HG02973 (cell line): ENCODE results near the gene POU2F1.
"Not testable (repeated sequence)": the region's sequence is repeated elsewhere in the genome, so short reads cannot be mapped to it uniquely, and the experiment has no call there.

Source experiments
- ATAC-seq: cut with Tn5 transposase; IDR thresholded peaks from one replicate; pipeline ENCODE4 v1.9.1; 2021; ENCODE audit warnings: moderate library complexity; ENCODE audit not compliant: unreplicated experiment

POU2F1 gene

DNA sequence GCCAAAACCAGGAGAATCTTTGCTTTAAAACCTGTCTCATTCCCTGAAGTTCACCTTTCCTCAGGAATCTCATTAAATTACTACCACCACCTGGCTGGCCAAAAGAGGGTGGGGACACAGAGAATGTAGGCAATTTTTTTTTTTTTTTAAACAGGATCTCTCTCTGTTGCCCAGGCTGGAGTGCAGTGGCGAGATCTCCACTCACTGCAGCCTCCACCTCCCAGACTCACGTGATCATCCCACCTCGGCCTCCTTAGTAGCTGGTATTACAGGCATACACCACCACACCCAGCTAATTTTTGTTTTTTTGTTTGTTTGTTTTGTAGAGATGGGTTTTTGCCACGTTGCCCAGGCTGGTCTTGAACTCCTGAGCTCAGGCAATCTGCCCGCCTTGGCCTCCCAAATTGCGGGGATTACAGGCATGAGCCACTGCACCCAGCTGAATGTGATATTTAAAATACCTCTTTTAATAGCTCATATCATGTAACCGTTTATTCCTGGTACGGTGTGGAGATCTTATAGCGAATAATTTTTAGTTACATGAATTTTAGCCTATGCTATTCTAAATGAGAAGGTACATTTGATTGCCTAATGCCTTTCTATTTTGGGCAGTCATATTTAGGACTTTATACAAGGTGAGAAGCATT, 84.5 kb downstream of the POU2F1 start:
- no peak for ATAC-seq

DNA sequence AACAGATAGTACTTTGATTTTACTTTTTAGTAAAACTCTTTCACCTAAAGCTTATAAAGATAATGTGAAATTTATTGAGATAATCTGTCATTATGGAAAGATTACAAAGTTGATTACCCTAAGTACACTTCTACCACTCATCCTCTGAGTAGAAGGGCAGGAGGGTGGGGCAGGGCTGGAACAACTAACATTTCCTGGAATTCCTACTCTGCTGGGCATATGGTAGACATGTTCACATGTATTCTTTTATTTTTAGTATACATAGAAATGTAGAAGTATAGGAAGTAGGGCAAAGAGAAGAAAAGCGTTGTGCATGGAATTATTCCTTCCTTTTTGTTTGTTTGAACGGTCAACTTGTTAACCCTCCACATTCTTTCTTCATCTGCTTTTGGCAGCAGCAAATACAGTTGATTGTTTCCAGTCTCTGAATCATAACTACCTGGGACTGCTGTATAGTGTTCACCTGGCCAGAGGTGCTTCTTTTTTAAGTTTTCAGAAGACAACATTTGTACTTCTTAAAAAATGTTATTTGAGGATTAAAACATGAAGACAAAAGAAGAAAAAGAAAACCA, 85.1 kb downstream of the POU2F1 start:
- ATAC-seq = no peak

DNA sequence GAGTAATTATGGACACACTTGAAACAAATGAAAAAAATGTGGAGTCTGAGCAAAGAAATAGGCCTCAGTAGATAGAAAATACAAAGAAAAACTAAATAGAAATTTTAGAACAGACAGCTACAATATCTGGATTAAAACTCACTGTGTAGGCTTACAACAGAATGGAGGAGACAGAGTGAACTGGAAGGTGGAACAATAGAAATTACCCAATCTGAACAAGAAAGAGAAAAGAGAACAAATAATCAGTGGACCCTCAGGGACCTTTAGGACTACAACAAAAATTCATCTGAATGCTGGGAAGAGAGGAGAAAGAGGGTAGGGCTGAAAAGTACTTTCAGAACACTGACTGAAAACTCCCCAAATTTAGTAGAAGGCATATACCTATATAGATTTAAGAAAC, 90.0 kb downstream of the POU2F1 start:
- ATAC-seq = no peak

DNA sequence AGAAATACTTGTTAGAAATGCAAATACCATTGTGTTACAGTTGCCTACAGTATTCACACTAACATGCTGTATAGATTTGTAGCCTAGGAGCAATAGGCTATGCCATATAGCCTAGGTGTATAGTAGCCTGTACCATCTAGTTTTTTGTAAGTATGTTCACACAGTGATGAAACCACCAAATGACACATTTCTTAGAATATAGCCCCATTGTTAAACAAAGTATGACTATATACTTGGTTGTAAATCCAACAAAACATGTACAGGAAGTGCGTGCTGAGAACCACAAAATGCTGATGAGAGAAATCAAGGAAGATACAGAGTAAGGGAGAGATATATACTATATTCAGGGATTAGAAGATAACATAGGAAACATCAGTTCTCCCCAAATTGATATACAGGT, 92.2 kb downstream of the POU2F1 start:
- no peak for ATAC-seq

DNA sequence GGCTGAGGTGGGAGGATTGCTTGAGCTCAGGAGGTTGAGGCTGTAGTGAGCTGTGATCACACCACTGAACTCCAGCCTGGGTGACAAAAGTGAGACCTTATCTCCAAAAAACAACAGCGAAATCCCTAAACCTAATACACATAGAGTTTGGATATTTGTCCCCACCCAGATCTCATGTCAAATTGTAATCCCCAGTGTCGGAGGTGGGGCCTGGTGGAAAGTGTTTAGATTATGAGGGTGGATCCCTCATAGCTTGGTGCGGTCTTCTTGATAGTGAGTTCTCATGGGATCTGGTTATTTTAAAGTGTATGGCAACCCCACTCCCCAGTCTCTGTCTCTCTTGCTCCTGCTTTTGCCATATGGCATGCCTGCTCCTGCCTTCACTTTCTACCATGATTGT, 94.0 kb downstream of the POU2F1 start:
- ATAC-seq = no peak

DNA sequence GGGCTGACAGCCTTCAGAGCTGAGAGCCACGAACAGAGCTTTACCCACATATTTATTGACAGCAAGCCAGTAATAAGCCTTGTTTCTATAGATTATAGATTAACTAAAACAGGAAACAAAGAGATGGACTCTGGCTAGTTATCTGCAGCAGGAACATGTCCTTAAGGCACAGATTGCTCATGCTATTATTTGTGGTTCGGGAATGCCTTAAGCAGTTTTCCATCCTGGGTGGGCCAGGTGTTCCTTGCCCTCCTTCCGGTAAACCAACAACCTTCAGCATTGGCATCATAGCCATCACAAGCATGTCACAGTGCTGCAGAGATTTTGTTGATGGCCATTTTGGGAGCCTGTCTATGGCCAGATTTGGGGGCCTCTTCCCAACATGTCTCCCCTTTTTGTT, 96.8 kb downstream of the POU2F1 start:
- no peak for ATAC-seq

DNA sequence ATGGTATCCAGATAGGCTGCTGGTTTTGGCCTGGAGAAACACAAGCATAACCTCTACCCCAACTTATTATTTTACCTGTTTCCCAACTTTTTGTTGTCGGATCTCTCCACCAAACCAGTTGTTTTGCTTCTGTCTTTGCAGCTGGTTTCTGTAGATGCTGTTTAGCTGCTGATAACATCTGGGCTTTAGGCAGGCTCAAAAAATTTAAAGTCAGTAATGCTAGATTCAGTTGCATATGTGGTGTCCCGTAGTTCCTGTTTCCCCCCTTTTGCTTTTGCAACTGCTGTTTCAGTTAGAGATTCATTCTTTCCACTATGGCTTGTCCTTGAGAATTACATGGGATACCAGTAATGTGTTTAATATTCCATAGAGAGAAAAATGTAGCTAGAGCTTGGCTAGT, 98.5 kb downstream of the POU2F1 start:
- ATAC-seq = not testable (repeated sequence)

DNA sequence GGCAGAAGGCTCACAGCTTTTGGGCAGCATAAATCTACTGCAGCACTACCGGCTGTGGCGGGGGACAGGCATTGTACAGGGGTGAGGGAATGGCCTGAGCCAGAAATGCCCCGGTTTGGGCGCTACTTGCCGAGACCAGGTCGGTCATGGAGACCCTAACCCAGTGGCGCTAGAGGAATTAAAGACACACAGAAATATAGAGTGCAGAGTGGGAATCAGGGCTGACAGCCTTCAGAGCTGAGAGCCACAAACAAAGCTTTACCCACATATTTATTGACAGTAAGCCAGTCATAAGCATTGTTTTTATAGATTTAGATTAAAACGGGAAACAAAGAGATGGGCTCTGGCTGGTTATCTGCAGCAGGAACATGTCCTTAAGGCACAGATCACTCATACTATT, 101.8 kb downstream of the POU2F1 start:
- ATAC-seq = no peak

DNA sequence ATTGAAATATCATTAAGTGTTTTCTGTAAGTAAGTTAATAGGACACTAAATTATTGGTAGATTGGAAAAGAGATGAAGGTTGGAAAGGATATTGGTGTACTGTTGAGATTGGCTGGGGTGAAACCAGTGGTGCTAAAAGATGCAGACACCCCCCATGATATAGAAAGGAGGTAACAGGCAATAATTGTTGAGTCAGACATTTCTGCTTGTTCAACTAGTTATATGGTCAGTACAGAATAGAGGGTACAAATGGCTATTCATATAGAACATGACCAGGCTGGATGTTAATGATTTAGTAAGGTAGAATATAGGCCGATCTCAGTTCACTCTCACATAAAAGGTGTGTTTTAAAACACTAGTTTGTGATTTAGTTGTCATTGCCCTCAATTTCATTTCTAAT, 104.5 kb downstream of the POU2F1 start:
- ATAC-seq = no peak

DNA sequence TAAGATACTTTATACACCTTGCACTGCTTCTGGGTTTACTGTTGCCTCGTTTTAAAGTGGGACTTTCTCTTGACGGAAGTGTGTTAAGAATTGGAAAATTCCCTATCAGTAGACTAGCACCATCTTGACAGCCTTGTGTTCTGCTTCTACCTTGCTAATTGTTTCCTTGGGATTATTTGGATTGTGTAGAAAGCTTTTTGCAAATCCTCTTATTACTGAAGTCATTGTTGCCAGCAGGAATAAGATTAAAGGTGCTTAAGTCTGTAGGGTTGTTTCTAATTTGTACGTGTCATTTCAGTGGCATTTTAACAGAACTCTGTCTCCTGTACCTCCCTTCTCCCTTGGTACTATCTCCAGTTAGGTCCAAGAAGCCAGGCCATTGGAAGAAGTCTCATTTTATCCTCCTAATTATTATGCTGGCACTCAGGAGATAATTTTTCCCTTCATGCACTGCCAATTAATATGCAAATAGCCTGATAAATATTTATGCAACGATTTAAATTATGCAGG, 107.7 kb downstream of the POU2F1 start:
- ATAC-seq = no peak

DNA sequence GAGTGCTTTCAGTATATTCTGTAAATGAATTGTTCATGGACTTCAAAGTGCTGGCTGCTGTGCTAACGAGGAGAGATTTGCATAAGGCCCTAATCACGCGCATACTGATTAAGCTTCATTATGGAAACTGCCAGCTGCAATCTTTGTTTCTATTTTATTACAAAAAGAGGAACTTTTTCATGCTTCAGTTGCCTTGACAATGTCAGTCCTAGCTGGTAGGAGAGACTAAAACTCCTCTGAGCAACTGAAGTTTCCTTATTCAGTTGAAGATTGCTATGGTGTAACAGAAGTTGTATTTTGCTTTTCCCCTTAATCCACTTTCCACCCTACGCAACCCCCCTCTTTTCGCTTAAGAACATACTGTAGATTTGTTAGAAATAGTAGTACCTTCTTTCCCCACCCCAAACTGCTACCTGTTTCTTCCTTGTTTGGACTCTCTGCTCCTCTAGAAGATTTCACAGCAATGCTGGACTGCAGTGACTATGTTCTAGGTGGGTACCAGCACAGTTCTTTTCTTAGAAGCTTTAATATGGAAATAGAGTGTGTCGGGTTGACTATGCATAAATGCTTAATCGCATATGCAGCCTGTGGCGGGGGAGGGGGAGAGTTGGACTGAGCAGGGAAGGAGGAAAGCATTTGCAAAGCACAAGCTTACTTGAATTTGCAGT, 108.3 kb downstream of the POU2F1 start:
- ATAC-seq = peak; percentile 62

DNA sequence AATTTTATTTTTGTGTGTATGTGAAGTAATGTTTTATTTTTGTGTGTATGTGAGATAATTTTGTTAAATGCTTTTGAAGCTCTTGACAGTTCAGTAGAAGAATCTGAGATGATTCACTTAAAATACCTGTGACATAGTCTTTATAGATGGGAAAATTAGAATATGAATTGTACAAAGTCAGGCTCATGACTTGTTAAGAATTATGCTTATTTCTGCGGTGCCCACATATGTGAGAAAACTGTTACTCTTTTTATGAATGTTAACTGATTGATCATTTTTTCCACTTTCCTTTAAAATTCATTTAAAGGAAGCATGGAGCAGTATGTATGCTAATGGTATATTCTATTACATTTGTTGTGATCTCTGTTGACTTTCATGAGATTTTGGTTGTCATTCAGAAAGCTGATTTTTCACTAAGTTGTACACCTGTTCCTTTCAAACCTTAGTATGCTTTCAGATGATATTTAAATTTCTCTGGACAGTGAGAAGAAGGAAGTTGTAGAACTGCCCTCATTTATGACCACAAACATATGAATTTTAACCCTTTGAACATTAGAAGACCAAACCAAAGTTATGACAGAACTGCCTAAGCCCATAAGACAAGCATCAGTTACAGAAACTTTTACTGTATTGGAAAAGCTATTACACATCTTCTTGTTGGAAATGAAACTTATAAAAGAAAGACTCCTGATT, 110.1 kb downstream of the POU2F1 start:
- no peak for ATAC-seq

DNA sequence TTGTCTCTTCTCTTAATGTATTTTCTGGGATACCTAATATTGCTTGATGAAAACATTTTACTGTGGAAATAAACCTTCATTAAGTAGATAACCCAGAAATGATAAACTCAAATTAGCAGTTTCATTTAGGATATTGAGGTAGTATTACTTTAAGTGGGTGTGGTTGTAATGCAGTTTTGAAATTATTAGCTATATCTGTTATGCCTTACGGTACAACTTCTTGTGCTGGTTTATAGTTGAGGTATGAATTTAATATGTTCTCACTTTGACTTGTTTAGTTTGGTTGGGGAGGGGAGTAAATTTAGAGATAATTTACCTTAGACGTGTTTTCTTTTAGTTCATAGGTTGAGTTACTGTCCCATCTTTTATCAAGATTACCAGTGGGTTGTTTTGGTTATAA, 111.0 kb downstream of the POU2F1 start:
- ATAC-seq = no peak

DNA sequence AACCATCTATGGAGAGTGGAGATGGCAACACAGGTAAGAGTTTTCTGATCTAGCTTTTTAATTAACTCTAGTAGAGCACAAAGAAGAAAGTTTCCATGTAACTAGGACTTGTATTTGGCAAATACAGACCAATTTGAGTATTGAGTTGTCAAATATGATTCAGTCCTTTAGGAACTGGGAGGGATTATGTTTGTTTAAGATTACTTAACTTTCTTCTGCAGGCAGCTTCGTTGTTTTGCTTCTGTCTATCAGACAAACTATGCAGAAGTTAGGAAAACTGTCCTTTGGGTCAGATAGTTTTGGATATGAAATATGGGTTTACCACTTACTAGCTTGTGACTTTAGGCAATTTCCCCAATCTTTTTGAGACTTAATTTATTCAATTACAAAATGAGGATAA, 111.8 kb downstream of the POU2F1 start:
- ATAC-seq = no peak

DNA sequence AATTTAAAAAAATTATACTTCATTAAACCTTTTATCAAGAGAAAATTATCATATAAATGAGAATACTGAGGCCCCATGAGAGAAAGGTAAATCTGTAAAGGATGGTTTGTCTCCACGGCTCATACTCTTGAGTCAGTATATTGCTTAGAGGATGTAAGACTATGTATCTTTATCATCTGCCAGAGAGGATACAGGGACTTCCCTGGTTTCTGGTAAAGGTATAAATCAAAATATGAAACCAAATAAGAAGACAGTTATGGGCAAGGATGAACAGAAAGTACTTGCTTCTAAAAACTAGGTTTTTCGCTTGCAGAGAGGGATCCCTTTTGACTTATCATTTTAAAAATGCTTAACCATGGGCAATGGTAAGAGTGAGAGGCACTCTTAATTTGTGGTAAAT, 112.4 kb downstream of the POU2F1 start:
- ATAC-seq = no peak

DNA sequence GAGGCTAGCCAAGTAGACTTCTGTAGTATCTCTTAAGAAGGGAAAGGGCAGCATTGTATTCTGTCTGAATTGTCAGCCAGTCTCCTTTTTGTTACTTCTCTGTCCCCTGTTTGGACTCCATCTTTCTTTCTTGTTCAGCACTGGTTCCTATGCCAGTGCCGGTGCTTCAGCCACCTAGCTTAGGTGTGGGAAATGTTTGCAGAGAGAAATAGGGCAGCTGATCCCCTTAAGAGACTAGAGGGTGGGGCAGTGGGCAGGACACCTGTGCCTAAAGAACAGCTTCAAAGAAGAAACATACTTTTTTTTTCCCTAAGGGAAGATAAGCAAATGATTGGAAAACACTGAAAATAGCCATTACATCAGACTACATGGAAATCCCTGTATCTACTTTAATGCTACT, 113.0 kb downstream of the POU2F1 start:
- no peak for ATAC-seq

DNA sequence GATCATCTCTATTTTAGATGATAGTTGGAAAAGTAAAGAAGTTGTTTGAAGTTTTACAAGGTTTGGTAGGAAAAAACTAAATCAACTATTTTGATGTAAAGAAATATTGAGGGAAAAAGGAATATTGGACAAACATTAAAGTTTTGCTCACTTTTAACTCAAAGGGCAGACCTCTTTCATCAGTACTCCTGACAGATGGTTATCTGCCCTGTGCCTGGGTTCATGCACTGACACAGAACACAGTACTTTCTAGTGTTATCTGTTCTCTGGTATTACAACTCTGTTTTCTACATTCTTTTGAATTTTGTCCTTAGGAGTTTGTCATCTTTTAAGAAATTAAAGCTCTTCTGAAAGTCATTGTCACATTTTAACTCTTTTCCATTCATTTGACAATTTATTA, 118.7 kb downstream of the POU2F1 start:
- ATAC-seq = no peak

DNA sequence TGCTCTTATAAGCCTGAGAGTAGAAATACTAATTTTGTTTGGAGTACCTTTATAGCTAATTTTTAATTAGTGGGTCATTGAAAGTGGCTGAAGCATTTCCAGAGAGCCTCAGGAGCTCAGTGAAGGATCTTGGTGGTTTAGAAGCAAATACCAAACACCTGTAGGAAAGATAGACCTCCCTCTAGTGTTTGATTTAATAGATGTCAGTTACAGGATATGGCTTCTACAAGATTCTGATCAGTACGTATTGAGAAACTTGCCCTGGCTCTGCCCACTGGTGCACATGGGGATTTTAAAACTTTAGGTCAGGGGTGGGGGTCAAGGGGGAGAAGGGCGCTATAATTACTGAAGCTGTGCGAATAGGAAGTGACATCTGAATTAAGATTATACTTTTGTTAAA, 122.2 kb downstream of the POU2F1 start:
- peak; percentile 73 for ATAC-seq

DNA sequence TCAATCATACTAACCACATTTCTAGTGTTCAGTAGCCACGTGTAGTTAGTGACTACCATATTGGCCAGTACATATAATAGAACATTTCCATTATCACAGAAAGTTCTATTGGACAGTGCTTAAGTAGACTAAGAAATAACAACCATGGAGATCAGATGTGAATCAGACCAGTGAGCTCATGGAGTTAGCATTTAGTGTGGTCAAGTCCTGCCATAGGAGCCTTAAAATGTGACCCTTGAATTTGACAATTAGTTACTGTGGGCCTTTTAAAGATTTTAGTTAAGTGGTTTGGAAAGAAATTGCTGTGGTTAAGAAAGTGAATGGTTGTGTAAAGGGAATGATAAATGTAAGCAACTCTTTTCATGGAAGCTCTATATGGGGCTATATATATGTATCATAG, 123.4 kb downstream of the POU2F1 start:
- ATAC-seq = no peak

DNA sequence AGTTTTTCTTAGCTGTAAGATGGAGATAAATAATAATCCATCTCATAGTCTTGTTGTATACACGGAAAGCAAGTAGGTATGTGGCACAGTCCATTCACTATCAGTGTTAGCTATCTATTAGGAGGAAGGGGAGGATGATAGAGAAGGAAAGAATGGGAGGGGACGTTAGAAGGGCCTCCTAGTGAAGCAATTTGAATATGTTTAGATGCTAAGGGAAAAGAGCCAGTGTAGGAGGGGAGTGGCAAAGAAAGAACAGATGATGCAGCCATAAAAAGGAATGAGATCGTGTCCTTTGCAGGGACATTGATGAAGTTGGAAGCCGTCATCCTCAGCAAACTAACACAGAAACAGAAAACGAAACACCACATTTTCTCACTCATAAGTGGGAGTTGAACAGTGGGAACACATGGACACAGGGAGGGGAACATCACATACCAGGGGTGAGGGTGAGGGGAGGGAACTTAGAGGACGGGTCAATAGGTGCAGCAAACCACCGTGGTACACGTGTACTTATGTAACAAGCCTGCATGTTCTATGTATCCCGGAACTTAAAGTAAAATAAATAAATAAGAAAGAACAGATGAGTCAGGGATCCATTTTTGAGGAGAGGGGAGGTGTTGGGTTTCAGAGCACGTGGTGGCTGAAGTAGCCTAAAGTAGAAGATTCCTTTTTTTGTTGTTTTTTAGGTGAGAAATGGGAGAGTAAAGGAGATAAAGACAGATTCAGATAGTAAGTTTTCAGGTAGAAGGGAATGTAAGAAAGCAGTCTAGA, 124.1 kb downstream of the POU2F1 start:
- no peak for ATAC-seq

DNA sequence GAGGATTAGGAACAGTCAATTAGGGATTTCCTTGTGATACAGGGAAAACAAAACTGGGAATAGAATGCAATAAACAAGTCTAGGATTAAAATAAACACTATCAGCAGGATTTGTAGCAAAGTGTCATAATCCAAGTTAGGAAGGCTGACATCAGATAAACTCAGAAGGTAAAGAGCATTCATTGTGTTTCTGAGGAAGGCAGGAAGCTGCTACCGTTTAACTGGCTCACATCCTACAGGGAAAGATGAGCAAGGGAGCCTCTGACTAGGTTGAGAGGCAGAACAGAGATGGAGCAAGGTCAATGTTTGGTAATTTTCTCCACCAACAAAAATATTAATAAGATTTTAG, 124.7 kb downstream of the POU2F1 start:
- no peak for ATAC-seq
